Vagina (tissue), 2 donors: ENCODE data around the gene KDM8. TPM values are rescaled to one million over a fixed set of nuclear protein-coding genes. Genes with fewer than 3 reads are reported as not detected.
A peak's percentile ranks its signal among the peaks of the same experiment; 100 is the strongest.

Experiments used
- DNase-seq, 2 donors: peaks; one replicate each; pipeline ENCODE4 v3.0.0-alpha.2; 2017; ENCODE audit errors: extremely low spot score in 2 of 2
- H3K27ac ChIP-seq: fragments of 200-600 bp; sonication (generic); one replicate; pipeline ENCODE4 v1.5.1; 2019
- H3K27me3 ChIP-seq: fragments of 200-600 bp; sonication (generic); one replicate; pipeline ENCODE4 v1.5.1; 2019
- H3K36me3 ChIP-seq, 2 donors: fragments of 200-600 bp; sonication (generic); one replicate each; pipeline ENCODE4 v1.5.1; 2017 to 2019
- H3K4me1 ChIP-seq: fragments of 200-600 bp; sonication (generic); one replicate; pipeline ENCODE4 v1.5.1; 2019
- H3K4me3 ChIP-seq, 2 donors: fragments of 200-600 bp; sonication (generic); 1 replicate in 1 of 2; 2 replicates in 1 of 2; pipeline ENCODE4 v1.5.1; 2016 to 2019
- H3K9me3 ChIP-seq: fragments of 200-600 bp; sonication (generic); one replicate; pipeline ENCODE4 v1.5.1; 2019
- CTCF ChIP-seq, 3 experiments: fragments of 450-650 bp in 2 of 3; fragments of 200-600 bp in 1 of 3; sonication (generic) in 1 of 3; IDR thresholded peaks; one replicate each; pipeline ENCODE4 v1.5.1; 2017 to 2019; ENCODE audit warnings: antibody characterized with exemption in 3 of 3, mild to moderate bottlenecking in 2 of 3, moderate library complexity in 2 of 3
- POLR2A ChIP-seq, 2 donors: fragments of 450-650 bp; IDR thresholded peaks; one replicate each; pipeline ENCODE4 v1.6.1; 2017; ENCODE audit warnings: antibody characterized with exemption in 2 of 2, mild to moderate bottlenecking in 2 of 2, moderate library complexity in 2 of 2
- POLR2AphosphoS5 ChIP-seq, 2 donors: sonication (generic); formaldehyde crosslinking; IDR thresholded peaks; one replicate each; pipeline ENCODE4 v1.9.0; 2017; ENCODE audit warnings: antibody characterized with exemption in 2 of 2, mild to moderate bottlenecking in 2 of 2, low read depth in 1 of 2; ENCODE audit not compliant: insufficient read depth in 1 of 2
- intact Hi-C: fragments of 100-400 bp; cut with DNase I; formaldehyde crosslinking; loops from one replicate; pipeline ENCODE4 v1.15.1; 2023
- total RNA-seq: library from RNA; depleted of rRNA; stranded (reverse); fragments of >200 nt; gene quantifications from one replicate; pipeline ENCODE4 v1.2.3, GENCODE V29; 2016

KDM8 gene
- total RNA-seq, 1 donor from 2014 or later = 1.5 TPM

GRCh38 chr16:27174007-27174406 lies 29.3 kb upstream of the KDM8 start:
- no peak for DNase-seq
- Histone ChIP-seq H3K27ac (no peak overlapping the region), H3K9me3 (no peaks in the 10 kb centered on the region), H3K36me3 (no peaks in the 10 kb centered on the region), H3K4me3 (no peak overlapping the region), H3K27me3 (no peaks in the 10 kb centered on the region), H3K4me1 (no peaks in the 10 kb centered on the region)
- TF ChIP-seq CTCF (IDR thresholded peaks at IDR 0.05) = no peak
- TF ChIP-seq POLR2A (IDR thresholded peaks at IDR 0.05) = no peak
- intact Hi-C loops = no loop called here

- no peaks in the 10 kb centered on the region for H3K36me3 ChIP-seq
- no peaks in the 10 kb centered on the region for H3K4me1 ChIP-seq
- H3K27ac ChIP-seq = no peak overlapping the region
- no peak for TF ChIP-seq POLR2AphosphoS5 (IDR thresholded peaks at IDR 0.05; ENCODE audit: insufficient read depth in 1 of 2, low read depth in 1 of 2)
- no peak for TF ChIP-seq POLR2A (IDR thresholded peaks at IDR 0.05)
- no peak for TF ChIP-seq CTCF (IDR thresholded peaks at IDR 0.05)
- H3K27me3 ChIP-seq = no peaks in the 10 kb centered on the region
- no peaks in the 10 kb centered on the region for H3K9me3 ChIP-seq
- no peak overlapping the region for H3K4me3 ChIP-seq
- intact Hi-C loops = no loop called here
- no peak for DNase-seq
Measured at GRCh38 chr16:27174798-27175197, 28.5 kb upstream of the KDM8 start.

- H3K4me1 ChIP-seq = no peaks in the 10 kb centered on the region
- intact Hi-C loops = no loop called here
Measured at GRCh38 chr16:27175888-27176287, 27.4 kb upstream of the KDM8 start.

GRCh38 chr16:27177031-27177774 lies 26.1 kb upstream of the KDM8 start:
- H3K27ac ChIP-seq = no peak overlapping the region
- H3K27me3 ChIP-seq = no peaks in the 10 kb centered on the region
- H3K9me3 ChIP-seq = no peaks in the 10 kb centered on the region
- no peaks in the 10 kb centered on the region for H3K4me1 ChIP-seq
- intact Hi-C loops = no loop called here
- H3K36me3 ChIP-seq = no peaks in the 10 kb centered on the region
- no peak overlapping the region for H3K4me3 ChIP-seq
- DNase-seq = no peak
- TF ChIP-seq POLR2AphosphoS5 (IDR thresholded peaks at IDR 0.05; ENCODE audit: insufficient read depth in 1 of 2, low read depth in 1 of 2) = no peak
- no peak for TF ChIP-seq CTCF (IDR thresholded peaks at IDR 0.05)
- TF ChIP-seq POLR2A (IDR thresholded peaks at IDR 0.05) = no peak

More at GRCh38 chr16:27175888-27176287, 27.4 kb upstream of the KDM8 start:
- TF ChIP-seq POLR2A (IDR thresholded peaks at IDR 0.05) (no peak), POLR2AphosphoS5 (IDR thresholded peaks at IDR 0.05; ENCODE audit: insufficient read depth in 1 of 2, low read depth in 1 of 2) (no peak), CTCF (IDR thresholded peaks at IDR 0.05) (no peak)
- no peaks in the 10 kb centered on the region for H3K27me3 ChIP-seq
- no peak overlapping the region for H3K4me3 ChIP-seq
- H3K9me3 ChIP-seq = no peaks in the 10 kb centered on the region
- DNase-seq = no peak
- no peak overlapping the region for H3K27ac ChIP-seq
- H3K36me3 ChIP-seq = no peaks in the 10 kb centered on the region

GRCh38 chr16:27179500-27180072 lies 23.7 kb upstream of the KDM8 start:
- intact Hi-C loops = loop anchor here (1.0 kb wide), 1 partner anchor 189 kb away; no protein-coding TSS in a partner anchor
- Histone ChIP-seq H3K27me3 (no peaks in the 10 kb centered on the region), H3K4me3 (no peak overlapping the region), H3K27ac (no peak overlapping the region), H3K36me3 (no peaks in the 10 kb centered on the region), H3K4me1 (no peaks in the 10 kb centered on the region), H3K9me3 (no peaks in the 10 kb centered on the region)
- TF ChIP-seq POLR2AphosphoS5 (IDR thresholded peaks at IDR 0.05; ENCODE audit: insufficient read depth in 1 of 2, low read depth in 1 of 2) (no peak), CTCF (IDR thresholded peaks at IDR 0.05) (peak in 2 of 3 experiments; percentile 89 to 93), POLR2A (IDR thresholded peaks at IDR 0.05) (no peak)
- no peak for DNase-seq
